HL-60 (cell line): Measurements from ENCODE around the gene NDUFB4.

Source experiments
- DNase-seq, 2 experiments: peaks; one replicate each; pipeline ENCODE4 v3.0.0-alpha.2; 2010 to 2020; ENCODE audit warnings: low read depth in 1 of 2, low spot score in 1 of 2
- H3K27ac ChIP-seq: fragments of 250-450 bp; sonication (Bioruptor Pico); replicated peaks from 2 replicates; pipeline ENCODE4 v1.5.1; 2020; ENCODE audit warnings: mild to moderate bottlenecking, moderate library complexity
- H3K27me3 ChIP-seq: fragments of 250-450 bp; sonication (Bioruptor Pico); 2 replicates; pipeline ENCODE4 v1.5.1; 2021; ENCODE audit warnings: mild to moderate bottlenecking, moderate library complexity; ENCODE audit not compliant: insufficient read depth, poor library complexity, severe bottlenecking
- H3K4me3 ChIP-seq: replicated peaks from 2 replicates; pipeline ENCODE4 v1.5.1; 2011; ENCODE audit warnings: mild to moderate bottlenecking, control low read depth, low read length; ENCODE audit not compliant: insufficient read depth
- CTCF ChIP-seq: IDR thresholded peaks from one replicate; pipeline ENCODE4 v1.5.1; 2011; ENCODE audit warnings: low read length, control low read depth, inconsistent platforms; ENCODE audit not compliant: insufficient read depth
- GABPA ChIP-seq: IDR thresholded peaks from 2 replicates; pipeline ENCODE4 v1.6.1; 2012; ENCODE audit warnings: low read depth
- POLR2AphosphoS5 ChIP-seq: IDR thresholded peaks from 2 replicates; pipeline ENCODE4 v1.6.1; 2012; ENCODE audit warnings: low read depth
- REST ChIP-seq: IDR thresholded peaks from 2 replicates; pipeline ENCODE4 v1.6.1; 2012; ENCODE audit warnings: low read depth; ENCODE audit not compliant: insufficient replicate concordance
- SPI1 ChIP-seq: IDR thresholded peaks from 2 replicates; pipeline ENCODE4 v1.6.1; 2012; ENCODE audit warnings: low read depth, mild to moderate bottlenecking, borderline replicate concordance

Gene NDUFB4

GRCh38 chr3:120558771-120559241 lies 37.3 kb upstream of the NDUFB4 start:
- peak; percentile 86 to 87 for DNase-seq
- TF ChIP-seq CTCF = peak; percentile 80
- no peak for TF ChIP-seq SPI1
- peak overlapping the region; percentile 49 for H3K27ac ChIP-seq

GRCh38 chr3:120559242-120560061 lies 36.7 kb upstream of the NDUFB4 start:
- Histone ChIP-seq H3K27ac (peak overlapping the region; percentile 34), H3K27me3 (no peaks in the 10 kb centered on the region), H3K4me3 (peak overlapping the region; percentile 43)
- TF ChIP-seq GABPA = no peak
- no peak for TF ChIP-seq CTCF
- TF ChIP-seq POLR2AphosphoS5 = 0 out of 2 replicates have a peak, but pooled peaks have one; percentile 42
- TF ChIP-seq REST = no peak
- TF ChIP-seq SPI1 = peak; percentile 84
- DNase-seq = peak; percentile 53 to 55

More at GRCh38 chr3:120558771-120559241, 37.3 kb upstream of the NDUFB4 start:
- H3K4me3 ChIP-seq = peak overlapping the region; percentile 43
- H3K27me3 ChIP-seq = no peaks in the 10 kb centered on the region

- Histone ChIP-seq H3K27ac (no peak overlapping the region), H3K27me3 (no peaks in the 10 kb centered on the region), H3K4me3 (no peak overlapping the region)
- no peak for DNase-seq
- TF ChIP-seq SPI1 = no peak
- TF ChIP-seq GABPA = no peak
- no peak for TF ChIP-seq POLR2AphosphoS5
- no peak for TF ChIP-seq REST
- TF ChIP-seq CTCF = no peak
Measured at GRCh38 chr3:120560304-120561250, 35.6 kb upstream of the NDUFB4 start.
